Neutrophil (primary cell): ENCODE results near the gene SLC23A1.

Source experiments
- H3K27ac ChIP-seq: fragments of 200-600 bp; sonication (generic); 2 replicates; pipeline ENCODE4 v1.5.1; 2016; ENCODE audit warnings: mild to moderate bottlenecking, moderate library complexity
- H3K27me3 ChIP-seq: fragments of 200-600 bp; sonication (generic); 2 replicates; pipeline ENCODE4 v1.6.0; 2016; ENCODE audit warnings: mild to moderate bottlenecking
- H3K36me3 ChIP-seq: fragments of 200-600 bp; sonication (generic); 2 replicates; pipeline ENCODE4 v1.5.1; 2017
- H3K4me1 ChIP-seq, 2 experiments: fragments of 200-600 bp in 1 of 2; sonication (generic) in 1 of 2; 1 replicate in 1 of 2; 2 replicates in 1 of 2; pipeline versions ENCODE4 v1.5.1 to v1.6.1; 2013 to 2016; ENCODE audit warnings: low read depth in 1 of 2, low read length in 1 of 2, mild to moderate bottlenecking in 1 of 2, moderate library complexity in 1 of 2; ENCODE audit not compliant: control insufficient read depth in 1 of 2, insufficient read depth in 1 of 2
- H3K4me3 ChIP-seq, 2 experiments: fragments of 200-600 bp in 1 of 2; sonication (generic) in 1 of 2; 1 replicate in 1 of 2; 2 replicates in 1 of 2; pipeline ENCODE4 v1.5.1; 2013 to 2016; ENCODE audit warnings: low read depth in 1 of 2, low read length in 1 of 2, mild to moderate bottlenecking in 1 of 2, moderate library complexity in 1 of 2
- H3K9me3 ChIP-seq: fragments of 200-600 bp; sonication (generic); 2 replicates; pipeline ENCODE4 v1.5.1; 2016
- TF ChIP-seq, protein P1 (sequence below): fragments of 200-600 bp; sonication (generic); IDR thresholded peaks from 2 replicates; pipeline ENCODE4 v1.5.1; 2016; ENCODE audit warnings: antibody characterized with exemption

Gene SLC23A1

DNA sequence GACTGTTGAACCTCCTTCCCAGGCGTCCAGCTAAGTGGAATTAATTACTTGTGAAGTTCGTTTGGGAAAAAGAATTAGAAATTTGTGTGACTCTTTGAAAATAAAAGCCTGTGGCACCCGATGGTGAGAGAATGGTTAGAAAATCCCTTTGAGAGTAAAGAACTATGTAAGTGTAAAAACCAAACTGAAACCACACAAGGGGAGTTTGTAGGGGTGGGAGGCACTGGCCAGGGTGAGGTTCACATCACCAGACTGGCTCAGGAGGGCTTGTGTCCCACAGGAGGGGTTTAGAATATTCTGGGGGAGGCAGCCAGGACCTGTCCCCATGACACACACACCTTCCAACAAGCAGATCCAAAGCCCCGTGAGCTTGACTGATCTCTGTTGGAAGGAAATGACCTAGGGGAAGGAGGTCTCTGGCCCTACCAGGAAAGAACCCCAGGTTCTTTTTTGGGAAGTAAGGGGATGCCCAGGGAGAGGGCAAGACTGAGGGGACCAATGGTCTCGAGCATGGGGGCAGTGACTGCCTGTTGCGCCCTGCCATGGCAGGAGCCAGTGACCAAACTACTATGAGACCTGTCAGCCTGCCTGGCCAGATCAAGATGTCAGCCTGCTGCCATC lies 16.5 kb upstream of the SLC23A1 start:
- H3K4me1 ChIP-seq: peaks cover 13 to 17% of the 10 kb centered on the region in 2 experiments
- H3K36me3 ChIP-seq: no peaks in the 10 kb centered on the region
- H3K4me3 ChIP-seq: no peak overlapping the region
- H3K27ac ChIP-seq: no peak overlapping the region
- H3K9me3 ChIP-seq: no peaks in the 10 kb centered on the region
- H3K27me3 ChIP-seq: peaks cover 14% of the 10 kb centered on the region
- TF ChIP-seq, protein P1, sequence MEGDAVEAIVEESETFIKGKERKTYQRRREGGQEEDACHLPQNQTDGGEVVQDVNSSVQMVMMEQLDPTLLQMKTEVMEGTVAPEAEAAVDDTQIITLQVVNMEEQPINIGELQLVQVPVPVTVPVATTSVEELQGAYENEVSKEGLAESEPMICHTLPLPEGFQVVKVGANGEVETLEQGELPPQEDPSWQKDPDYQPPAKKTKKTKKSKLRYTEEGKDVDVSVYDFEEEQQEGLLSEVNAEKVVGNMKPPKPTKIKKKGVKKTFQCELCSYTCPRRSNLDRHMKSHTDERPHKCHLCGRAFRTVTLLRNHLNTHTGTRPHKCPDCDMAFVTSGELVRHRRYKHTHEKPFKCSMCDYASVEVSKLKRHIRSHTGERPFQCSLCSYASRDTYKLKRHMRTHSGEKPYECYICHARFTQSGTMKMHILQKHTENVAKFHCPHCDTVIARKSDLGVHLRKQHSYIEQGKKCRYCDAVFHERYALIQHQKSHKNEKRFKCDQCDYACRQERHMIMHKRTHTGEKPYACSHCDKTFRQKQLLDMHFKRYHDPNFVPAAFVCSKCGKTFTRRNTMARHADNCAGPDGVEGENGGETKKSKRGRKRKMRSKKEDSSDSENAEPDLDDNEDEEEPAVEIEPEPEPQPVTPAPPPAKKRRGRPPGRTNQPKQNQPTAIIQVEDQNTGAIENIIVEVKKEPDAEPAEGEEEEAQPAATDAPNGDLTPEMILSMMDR: no peak

DNA sequence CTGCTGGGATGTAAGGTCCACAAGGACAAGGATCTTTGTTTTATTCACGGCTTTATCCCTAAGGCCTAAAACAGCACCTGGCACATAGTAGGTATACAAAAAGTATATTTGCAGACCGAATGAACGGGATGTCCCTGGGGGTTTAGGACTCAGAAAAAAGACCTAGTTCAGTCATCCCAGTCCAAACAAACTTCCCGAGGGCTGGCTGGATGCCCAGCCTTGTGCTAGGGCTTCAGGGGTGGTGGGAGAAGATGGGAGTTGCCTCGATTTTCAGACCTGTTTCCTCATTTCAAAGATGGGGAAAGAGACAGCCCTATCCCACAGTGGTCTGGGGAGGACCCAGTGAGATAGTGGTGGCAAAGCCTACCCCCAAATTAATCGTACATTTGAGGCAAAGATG lies 14.8 kb upstream of the SLC23A1 start:
- H3K4me1 ChIP-seq: peaks cover 17 to 19% of the 10 kb centered on the region in 2 experiments

DNA sequence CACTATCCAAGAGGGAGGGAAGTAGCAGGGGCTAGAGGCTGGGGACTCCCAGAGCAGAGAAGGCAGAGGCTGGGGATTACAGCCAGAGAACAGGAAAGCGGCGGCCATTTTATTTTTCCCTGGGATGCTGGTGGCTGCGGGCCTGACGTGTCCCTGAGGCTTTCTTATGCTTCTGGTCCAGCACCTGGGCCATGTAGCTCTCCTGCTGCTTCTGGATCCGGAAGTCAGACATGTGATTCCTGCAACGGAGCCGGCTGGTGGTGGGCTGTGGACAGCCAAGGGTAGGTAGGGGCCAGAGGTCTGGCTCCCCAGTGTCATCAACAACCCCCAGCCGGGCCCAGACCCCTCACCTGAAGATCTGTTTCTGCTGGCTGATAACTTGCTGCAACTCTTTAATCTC lies 13.6 kb upstream of the SLC23A1 start:
- no peak overlapping the region for H3K27ac ChIP-seq
- H3K36me3 ChIP-seq: no peaks in the 10 kb centered on the region
- no peak overlapping the region for H3K4me3 ChIP-seq
- H3K9me3 ChIP-seq: no peaks in the 10 kb centered on the region
- peaks cover 43% of the 10 kb centered on the region for H3K27me3 ChIP-seq
- H3K4me1 ChIP-seq: peaks cover 27 to 29% of the 10 kb centered on the region in 2 experiments
- TF ChIP-seq, protein P1: no peak

More for the DNA sequence above, 14.8 kb upstream of the SLC23A1 start:
- H3K9me3 ChIP-seq: no peaks in the 10 kb centered on the region
- H3K27me3 ChIP-seq: peaks cover 31% of the 10 kb centered on the region
- no peak overlapping the region for H3K4me3 ChIP-seq
- no peak overlapping the region for H3K27ac ChIP-seq
- TF ChIP-seq, protein P1: no peak
- no peaks in the 10 kb centered on the region for H3K36me3 ChIP-seq

DNA sequence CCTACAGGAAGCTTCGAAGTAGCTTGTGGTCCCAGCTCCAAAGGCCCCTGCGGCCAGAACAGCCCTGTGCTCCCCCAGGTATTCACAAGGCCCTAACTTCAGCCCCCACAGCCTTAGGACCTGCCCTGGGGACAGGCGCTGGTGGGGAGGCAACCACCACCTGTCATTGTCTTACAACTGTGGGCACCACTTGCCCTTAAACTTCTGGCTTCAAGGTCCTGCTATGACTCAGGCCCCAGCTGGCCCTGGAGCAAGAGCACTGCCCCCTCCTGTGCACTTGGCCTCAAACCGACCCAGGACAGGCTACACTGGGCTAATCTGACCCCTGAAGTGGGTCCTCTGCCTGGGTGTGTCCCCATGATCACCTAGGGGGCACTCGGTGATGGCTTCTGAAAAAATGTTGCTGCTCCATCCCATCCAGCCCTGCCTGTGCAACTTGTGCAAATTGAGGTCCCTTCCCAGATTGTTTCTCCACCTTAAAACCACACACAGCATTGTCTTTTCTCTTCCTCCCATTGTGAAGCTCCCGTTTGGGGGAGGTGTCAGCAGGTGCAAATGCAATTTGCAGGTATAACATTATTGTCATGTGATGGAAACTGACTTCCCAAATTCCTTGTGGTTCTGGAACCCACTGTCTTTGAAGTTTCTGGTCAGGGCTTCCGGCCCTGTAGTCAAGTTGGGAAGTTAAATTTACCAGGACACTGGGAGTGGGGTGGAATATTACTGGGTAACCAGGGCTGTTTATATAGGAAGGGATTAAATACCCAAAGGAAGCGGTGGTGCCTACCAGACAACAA lies 12.9 kb upstream of the SLC23A1 start:
- Histone ChIP-seq H3K4me3 (no peak overlapping the region), H3K4me1 (peaks cover 29 to 32% of the 10 kb centered on the region in 2 experiments), H3K27me3 (peaks cover 49% of the 10 kb centered on the region), H3K27ac (no peak overlapping the region), H3K36me3 (no peaks in the 10 kb centered on the region), H3K9me3 (no peaks in the 10 kb centered on the region)
- TF ChIP-seq, protein P1: no peak

DNA sequence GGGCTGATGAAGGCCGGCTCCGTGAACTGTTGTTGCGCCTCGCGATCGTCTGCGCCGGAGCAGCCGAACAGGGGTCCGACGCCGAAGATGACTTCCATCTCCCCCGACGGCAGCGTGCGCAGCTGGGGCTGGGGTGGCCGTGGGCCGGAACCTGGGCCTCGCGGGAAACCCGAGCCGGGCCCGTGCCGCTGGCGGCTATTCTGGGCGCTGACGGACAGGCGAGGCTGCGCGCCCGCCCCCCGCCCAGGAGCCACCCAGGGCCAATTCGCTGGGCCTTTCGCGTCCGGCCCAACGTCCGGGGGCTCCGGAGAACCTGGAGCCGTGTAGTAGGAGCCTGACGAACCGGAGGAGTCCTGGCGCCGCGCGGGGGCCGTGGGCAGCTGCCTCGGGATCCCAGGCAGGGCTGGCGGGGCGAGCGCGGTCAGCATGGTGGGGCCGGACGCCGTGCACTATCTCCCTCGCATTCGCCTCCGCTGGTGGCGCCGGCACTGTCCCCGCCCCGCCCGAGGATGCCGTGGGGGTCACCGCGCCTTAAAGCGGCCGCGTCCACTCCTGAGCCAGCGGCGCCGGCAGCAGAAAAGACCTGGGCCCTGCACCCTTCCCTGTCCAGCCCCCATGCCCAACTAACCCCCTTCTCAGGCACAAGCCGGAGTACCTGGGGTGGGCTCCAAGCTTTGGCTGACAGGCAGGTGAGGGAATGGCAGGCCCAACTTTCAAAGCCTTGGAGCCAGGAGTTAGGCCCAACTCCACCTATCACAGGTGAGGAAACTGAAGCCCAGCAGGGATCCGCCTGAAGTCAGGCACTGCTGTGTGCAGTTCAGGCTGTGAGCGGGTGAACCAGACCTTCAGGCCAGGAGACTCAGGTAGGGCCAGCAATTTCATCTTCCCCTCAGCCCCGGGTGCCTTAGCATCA lies 11.8 kb upstream of the SLC23A1 start, which contains the start of gene PROB1:
Gene PROB1 (minus strand): TSS at position 451 of the 913 bp plus-strand sequence. CDS start 23 bp downstream, at position 428.
- peaks cover 29 to 32% of the 10 kb centered on the region in 2 experiments for H3K4me1 ChIP-seq
- H3K9me3 ChIP-seq: no peaks in the 10 kb centered on the region
- H3K4me3 ChIP-seq: peak within 1 kb of the TSS; percentile 59 to 73
- H3K36me3 ChIP-seq: no peaks in the 10 kb centered on the region
- no peak within 1 kb of the TSS for H3K27ac ChIP-seq
- H3K27me3 ChIP-seq: peaks cover 55% of the 10 kb centered on the region
- TF ChIP-seq, protein P1: no peak
